Measurements from ENCODE around the gene DDAH1. TPM values are rescaled to one million over a fixed set of nuclear protein-coding genes. Genes with fewer than 3 reads are reported as not detected.

The DDAH1 gene
- total RNA-seq, 4 donors from 2014 or later = 12.9 to 28.9 (median 18.2) TPM

GRCh38 chr1:85319931-85320330, 145.0 kb downstream of the DDAH1 start:
- no peak for DNase-seq
- intact Hi-C loops (cut with DNase I; ENCODE audit: low total_unique reads) = no loop called here
- H3K9me3 ChIP-seq = no peaks in the 10 kb centered on the region
- H3K4me1 ChIP-seq = no peaks in the 10 kb centered on the region
- no peaks in the 10 kb centered on the region for H3K36me3 ChIP-seq
- H3K4me3 ChIP-seq = no peak overlapping the region
- TF ChIP-seq POLR2A (IDR thresholded peaks at IDR 0.05) (no peak), CTCF (IDR thresholded peaks at IDR 0.05) (no peak)
- H3K27me3 ChIP-seq = no peaks in the 10 kb centered on the region
- H3K27ac ChIP-seq = no peak overlapping the region

GRCh38 chr1:85319491-85319890, 145.5 kb downstream of the DDAH1 start:
- DNase-seq = no peak
- Histone ChIP-seq H3K4me3 (no peak overlapping the region), H3K27ac (no peak overlapping the region), H3K36me3 (no peaks in the 10 kb centered on the region), H3K27me3 (no peaks in the 10 kb centered on the region), H3K4me1 (no peaks in the 10 kb centered on the region), H3K9me3 (no peaks in the 10 kb centered on the region)
- intact Hi-C loops (cut with DNase I; ENCODE audit: low total_unique reads) = no loop called here
- TF ChIP-seq CTCF (IDR thresholded peaks at IDR 0.05) = no peak
- TF ChIP-seq POLR2A (IDR thresholded peaks at IDR 0.05) = no peak

GRCh38 chr1:85318217-85318616, 146.7 kb downstream of the DDAH1 start:
- Histone ChIP-seq H3K9me3 (no peaks in the 10 kb centered on the region), H3K27me3 (no peaks in the 10 kb centered on the region), H3K36me3 (no peaks in the 10 kb centered on the region), H3K27ac (no peak overlapping the region), H3K4me1 (no peaks in the 10 kb centered on the region), H3K4me3 (no peak overlapping the region)
- no peak for DNase-seq
- no peak for TF ChIP-seq CTCF (IDR thresholded peaks at IDR 0.05)
- TF ChIP-seq POLR2A (IDR thresholded peaks at IDR 0.05) = no peak
- intact Hi-C loops (cut with DNase I; ENCODE audit: low total_unique reads) = no loop called here

GRCh38 chr1:85317560-85317959, 147.4 kb downstream of the DDAH1 start:
- Histone ChIP-seq H3K4me1 (no peaks in the 10 kb centered on the region), H3K4me3 (no peak overlapping the region), H3K27ac (no peak overlapping the region), H3K36me3 (no peaks in the 10 kb centered on the region), H3K27me3 (no peaks in the 10 kb centered on the region), H3K9me3 (no peaks in the 10 kb centered on the region)
- no peak for TF ChIP-seq CTCF (IDR thresholded peaks at IDR 0.05)
- TF ChIP-seq POLR2A (IDR thresholded peaks at IDR 0.05) = no peak
- intact Hi-C loops (cut with DNase I; ENCODE audit: low total_unique reads) = no loop called here
- DNase-seq = no peak

GRCh38 chr1:85316321-85316720, 148.6 kb downstream of the DDAH1 start:
- intact Hi-C loops (cut with DNase I; ENCODE audit: low total_unique reads) = no loop called here
- TF ChIP-seq CTCF (IDR thresholded peaks at IDR 0.05) = no peak
- TF ChIP-seq POLR2A (IDR thresholded peaks at IDR 0.05) = no peak

More at GRCh38 chr1:85316321-85316720, 148.6 kb downstream of the DDAH1 start:
- Histone ChIP-seq H3K4me1 (no peaks in the 10 kb centered on the region), H3K4me3 (no peak overlapping the region), H3K36me3 (no peaks in the 10 kb centered on the region), H3K9me3 (no peaks in the 10 kb centered on the region), H3K27ac (no peak overlapping the region), H3K27me3 (no peaks in the 10 kb centered on the region)
- no peak for DNase-seq

All from uterus (tissue), 4 donors.